Astrocyte of the cerebellum (primary cell): ENCODE results near the gene EPS8L3.

Source experiments
- DNase-seq: peaks from one replicate; pipeline ENCODE4 v3.0.0-alpha.2; 2011; ENCODE audit warnings: low read depth
- H3K4me3 ChIP-seq: 2 replicates; pipeline ENCODE4 v1.5.1; 2011; ENCODE audit warnings: mild to moderate bottlenecking, low read depth, low read length, moderate library complexity
- CTCF ChIP-seq: IDR thresholded peaks from 2 replicates; pipeline ENCODE4 v1.5.1; 2012; ENCODE audit warnings: low read length, low read depth, moderate library complexity, mild to moderate bottlenecking; ENCODE audit errors: missing control alignments
- in situ Hi-C: cut with HindIII; loops from 2 replicates; pipeline ENCODE4 v1.10.0; 2017; ENCODE audit warnings: low sequenced_read_pairs

Gene EPS8L3

GRCh38 chr1:109782514-109782913 lies 18.8 kb upstream of the EPS8L3 start:
- no peak for TF ChIP-seq CTCF
- in situ Hi-C loops = loop anchor here (25.0 kb wide), 2 partner anchors 130 to 230 kb away; partner anchors contain the start of gene CSF1
- no peak overlapping the region for H3K4me3 ChIP-seq
- peak; percentile 74 for DNase-seq

- no peak for DNase-seq
- in situ Hi-C loops = loop anchor here (25.0 kb wide), 2 partner anchors 130 to 230 kb away; partner anchors contain the start of gene CSF1
- H3K4me3 ChIP-seq = no peak overlapping the region
- TF ChIP-seq CTCF = no peak
Measured at GRCh38 chr1:109781806-109782205, 18.1 kb upstream of the EPS8L3 start.

- in situ Hi-C loops = loop anchor here (25.0 kb wide), 2 partner anchors 131 to 231 kb away; partner anchors contain the start of gene CSF1
- no peak overlapping the region for H3K4me3 ChIP-seq
- TF ChIP-seq CTCF = no peak
- no peak for DNase-seq
Measured at GRCh38 chr1:109780982-109781381, 17.3 kb upstream of the EPS8L3 start.

GRCh38 chr1:109777980-109778625 lies 14.4 kb upstream of the EPS8L3 start:
- in situ Hi-C loops = loop anchor here (25.0 kb wide), 2 partner anchors 134 to 234 kb away; partner anchors contain the start of gene CSF1
- no peak for DNase-seq
- no peak overlapping the region for H3K4me3 ChIP-seq
- TF ChIP-seq CTCF = no peak

- DNase-seq = no peak
- TF ChIP-seq CTCF = no peak
- H3K4me3 ChIP-seq = no peak overlapping the region
- in situ Hi-C loops = loop anchor here (25.0 kb wide), 2 partner anchors 135 to 235 kb away; partner anchors contain the start of gene CSF1
Measured at GRCh38 chr1:109777436-109777835, 13.7 kb upstream of the EPS8L3 start.

- in situ Hi-C loops = loop anchor here (25.0 kb wide), 2 partner anchors 135 to 235 kb away; partner anchors contain the start of gene CSF1
- DNase-seq = peak; percentile 67
- peak; percentile 94 for TF ChIP-seq CTCF
- no peak overlapping the region for H3K4me3 ChIP-seq
Measured at GRCh38 chr1:109776911-109777310, 13.2 kb upstream of the EPS8L3 start.
